Hepatocyte (in vitro differentiated cells): ENCODE measurements around the gene SIM2. TPM values are rescaled to one million over a fixed set of nuclear protein-coding genes. Genes with fewer than 3 reads are reported as not detected.

Source experiments
- DNase-seq: peaks from one replicate; pipeline ENCODE4 v3.0.0-alpha.2; 2016; ENCODE audit warnings: low spot score
- H2AFZ ChIP-seq: fragments of 200-600 bp; sonication (generic); 2 replicates; pipeline ENCODE4 v1.6.0; 2016; ENCODE audit warnings: antibody characterized with exemption, mild to moderate bottlenecking
- H3K27ac ChIP-seq: fragments of 200-600 bp; sonication (generic); 2 replicates; pipeline ENCODE4 v1.5.1; 2016; ENCODE audit warnings: mild to moderate bottlenecking
- H3K27me3 ChIP-seq: fragments of 200-600 bp; sonication (generic); 2 replicates; pipeline ENCODE4 v1.6.1; 2016
- H3K36me3 ChIP-seq: fragments of 200-600 bp; sonication (generic); replicated peaks from 2 replicates; pipeline ENCODE4 v1.5.1; 2016; ENCODE audit warnings: low read depth; ENCODE audit not compliant: insufficient read depth
- H3K4me1 ChIP-seq: fragments of 200-600 bp; sonication (generic); 2 replicates; pipeline ENCODE4 v1.5.1; 2016; ENCODE audit warnings: mild to moderate bottlenecking, moderate library complexity; ENCODE audit not compliant: insufficient read depth
- H3K4me2 ChIP-seq: fragments of 200-600 bp; sonication (generic); 2 replicates; pipeline ENCODE4 v1.6.0; 2016
- H3K4me3 ChIP-seq: fragments of 200-600 bp; sonication (generic); 2 replicates; pipeline ENCODE4 v1.5.1; 2016; ENCODE audit warnings: mild to moderate bottlenecking
- H3K79me2 ChIP-seq: fragments of 200-600 bp; sonication (generic); 2 replicates; pipeline ENCODE4 v1.6.0; 2017; ENCODE audit warnings: mild to moderate bottlenecking
- H3K9me2 ChIP-seq: fragments of 200-600 bp; sonication (generic); replicated peaks from 2 replicates; pipeline ENCODE4 v1.6.0; 2017; ENCODE audit warnings: mild to moderate bottlenecking; ENCODE audit not compliant: insufficient read depth
- H3K9me3 ChIP-seq: fragments of 200-600 bp; sonication (generic); 2 replicates; pipeline ENCODE4 v1.5.1; 2016; ENCODE audit warnings: low read depth, mild to moderate bottlenecking
- H4K20me1 ChIP-seq: fragments of 200-600 bp; sonication (generic); 2 replicates; pipeline ENCODE4 v1.6.0; 2016; ENCODE audit warnings: mild to moderate bottlenecking; ENCODE audit not compliant: insufficient read depth, poor library complexity, severe bottlenecking
- EZH2 ChIP-seq: fragments of 200-600 bp; sonication (generic); IDR thresholded peaks from 2 replicates; pipeline ENCODE4 v1.6.1; 2016; ENCODE audit warnings: antibody characterized with exemption, mild to moderate bottlenecking, borderline replicate concordance
- EZH2phosphoT487 ChIP-seq: fragments of 200-600 bp; sonication (generic); IDR thresholded peaks from one replicate; pipeline ENCODE4 v1.6.1; 2018; ENCODE audit warnings: antibody characterized with exemption, mild to moderate bottlenecking, low read depth, moderate library complexity; ENCODE audit not compliant: unreplicated experiment, severe bottlenecking
- WGBS: methylation state at CpG from one replicate; pipeline ENCODE4 v1.1.6; 2016; ENCODE audit warnings: low lambda C conversion rate; ENCODE audit errors: missing lambda C conversion rate; 5-methylcytosine and 5-hydroxymethylcytosine counted together
- polyA plus RNA-seq: library from polyadenylated mRNA; unstranded; fragments of >200 nt; fragmentation: Nextera tagmentation; extraction: Ambion mirVana; gene quantifications from 2 replicates; pipeline ENCODE4 v1.2.1, GENCODE V29; 2016
- total RNA-seq: library from RNA; depleted of rRNA; stranded (reverse); fragments of >200 nt; gene quantifications from 2 replicates; pipeline ENCODE4 v1.2.3, GENCODE V29; 2014
- TF ChIP-seq, protein P1 (sequence below): fragments of 200-600 bp; sonication (generic); IDR thresholded peaks from 2 replicates; pipeline ENCODE4 v1.5.1; 2016; ENCODE audit warnings: antibody characterized with exemption, mild to moderate bottlenecking; ENCODE audit not compliant: poor library complexity

The SIM2 gene
- total and polyA plus RNA-seq, 2 experiments from 2014 or later, result 0.20 to 0.35 TPM

DNA sequence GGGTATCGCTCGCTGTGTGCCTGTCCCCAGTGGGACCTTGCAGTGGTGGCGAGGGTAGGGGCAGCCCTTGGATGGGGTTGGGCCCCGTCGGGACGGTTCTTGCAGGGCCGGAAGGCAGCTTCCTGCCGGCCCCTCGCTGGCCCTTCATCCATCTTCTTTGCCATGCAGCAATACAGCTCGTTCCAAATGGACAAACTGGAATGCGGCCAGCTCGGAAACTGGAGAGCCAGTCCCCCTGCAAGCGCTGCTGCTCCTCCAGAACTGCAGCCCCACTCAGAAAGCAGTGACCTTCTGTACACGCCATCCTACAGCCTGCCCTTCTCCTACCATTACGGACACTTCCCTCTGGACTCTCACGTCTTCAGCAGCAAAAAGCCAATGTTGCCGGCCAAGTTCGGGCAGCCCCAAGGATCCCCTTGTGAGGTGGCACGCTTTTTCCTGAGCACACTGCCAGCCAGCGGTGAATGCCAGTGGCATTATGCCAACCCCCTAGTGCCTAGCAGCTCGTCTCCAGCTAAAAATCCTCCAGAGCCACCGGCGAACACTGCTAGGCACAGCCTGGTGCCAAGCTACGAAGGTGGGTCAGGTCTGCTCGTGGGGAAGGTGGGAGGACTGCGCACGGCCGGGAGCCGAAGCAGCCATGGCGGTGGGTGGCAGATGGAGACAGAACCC lies 45.8 kb downstream of the SIM2 start:
- no peak for DNase-seq
- TF ChIP-seq, protein P1, sequence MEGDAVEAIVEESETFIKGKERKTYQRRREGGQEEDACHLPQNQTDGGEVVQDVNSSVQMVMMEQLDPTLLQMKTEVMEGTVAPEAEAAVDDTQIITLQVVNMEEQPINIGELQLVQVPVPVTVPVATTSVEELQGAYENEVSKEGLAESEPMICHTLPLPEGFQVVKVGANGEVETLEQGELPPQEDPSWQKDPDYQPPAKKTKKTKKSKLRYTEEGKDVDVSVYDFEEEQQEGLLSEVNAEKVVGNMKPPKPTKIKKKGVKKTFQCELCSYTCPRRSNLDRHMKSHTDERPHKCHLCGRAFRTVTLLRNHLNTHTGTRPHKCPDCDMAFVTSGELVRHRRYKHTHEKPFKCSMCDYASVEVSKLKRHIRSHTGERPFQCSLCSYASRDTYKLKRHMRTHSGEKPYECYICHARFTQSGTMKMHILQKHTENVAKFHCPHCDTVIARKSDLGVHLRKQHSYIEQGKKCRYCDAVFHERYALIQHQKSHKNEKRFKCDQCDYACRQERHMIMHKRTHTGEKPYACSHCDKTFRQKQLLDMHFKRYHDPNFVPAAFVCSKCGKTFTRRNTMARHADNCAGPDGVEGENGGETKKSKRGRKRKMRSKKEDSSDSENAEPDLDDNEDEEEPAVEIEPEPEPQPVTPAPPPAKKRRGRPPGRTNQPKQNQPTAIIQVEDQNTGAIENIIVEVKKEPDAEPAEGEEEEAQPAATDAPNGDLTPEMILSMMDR, result no peak
- no peak for TF ChIP-seq EZH2
- no peak for TF ChIP-seq EZH2phosphoT487
- no peaks in the 10 kb centered on the region for H4K20me1 ChIP-seq
- peaks cover 9% of the 10 kb centered on the region for H3K27me3 ChIP-seq
- H2AFZ ChIP-seq, result no peak overlapping the region
- H3K36me3 ChIP-seq, result no peaks in the 10 kb centered on the region
- H3K4me3 ChIP-seq, result no peak overlapping the region
- no peak overlapping the region for H3K27ac ChIP-seq
- H3K9me3 ChIP-seq, result no peaks in the 10 kb centered on the region
- H3K4me2 ChIP-seq, result no peak overlapping the region
- H3K4me1 ChIP-seq, result no peaks in the 10 kb centered on the region
- H3K9me2 ChIP-seq, result no peaks in the 10 kb centered on the region
- 92% methylated on average over 30 of the region's 30 CpGs for WGBS
- H3K79me2 ChIP-seq, result no peaks in the 10 kb centered on the region

DNA sequence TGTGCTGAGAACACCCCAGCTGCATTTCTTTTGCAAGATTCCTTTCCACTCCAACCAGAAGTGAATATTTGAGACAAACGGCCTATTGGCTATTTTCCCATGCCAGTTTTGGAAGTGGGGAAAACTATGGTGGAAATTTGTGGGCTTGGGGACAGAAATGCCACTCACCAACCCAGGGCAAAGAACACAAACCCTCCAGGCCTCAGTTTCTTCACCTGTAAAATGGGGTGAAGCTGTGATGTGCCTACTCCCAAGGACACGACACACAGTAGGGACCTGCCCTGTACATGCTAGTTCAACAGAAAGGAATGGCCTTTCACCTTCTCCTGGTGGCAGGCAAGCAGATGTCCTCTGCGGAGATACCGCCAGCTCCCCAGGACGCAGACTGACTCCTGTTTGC lies 46.5 kb downstream of the SIM2 start:
- Histone ChIP-seq H3K79me2 (no peaks in the 10 kb centered on the region), H3K4me3 (no peak overlapping the region), H3K9me3 (no peaks in the 10 kb centered on the region), H3K9me2 (no peaks in the 10 kb centered on the region), H2AFZ (no peak overlapping the region), H3K27me3 (peaks cover 9% of the 10 kb centered on the region), H4K20me1 (no peaks in the 10 kb centered on the region), H3K27ac (no peak overlapping the region), H3K4me1 (no peaks in the 10 kb centered on the region), H3K36me3 (no peaks in the 10 kb centered on the region), H3K4me2 (no peak overlapping the region)
- no peak for DNase-seq
- WGBS, result 93% methylated on average over 5 of the region's 5 CpGs
- no peak for TF ChIP-seq EZH2
- TF ChIP-seq, protein P1, result no peak
- TF ChIP-seq EZH2phosphoT487, result no peak

DNA sequence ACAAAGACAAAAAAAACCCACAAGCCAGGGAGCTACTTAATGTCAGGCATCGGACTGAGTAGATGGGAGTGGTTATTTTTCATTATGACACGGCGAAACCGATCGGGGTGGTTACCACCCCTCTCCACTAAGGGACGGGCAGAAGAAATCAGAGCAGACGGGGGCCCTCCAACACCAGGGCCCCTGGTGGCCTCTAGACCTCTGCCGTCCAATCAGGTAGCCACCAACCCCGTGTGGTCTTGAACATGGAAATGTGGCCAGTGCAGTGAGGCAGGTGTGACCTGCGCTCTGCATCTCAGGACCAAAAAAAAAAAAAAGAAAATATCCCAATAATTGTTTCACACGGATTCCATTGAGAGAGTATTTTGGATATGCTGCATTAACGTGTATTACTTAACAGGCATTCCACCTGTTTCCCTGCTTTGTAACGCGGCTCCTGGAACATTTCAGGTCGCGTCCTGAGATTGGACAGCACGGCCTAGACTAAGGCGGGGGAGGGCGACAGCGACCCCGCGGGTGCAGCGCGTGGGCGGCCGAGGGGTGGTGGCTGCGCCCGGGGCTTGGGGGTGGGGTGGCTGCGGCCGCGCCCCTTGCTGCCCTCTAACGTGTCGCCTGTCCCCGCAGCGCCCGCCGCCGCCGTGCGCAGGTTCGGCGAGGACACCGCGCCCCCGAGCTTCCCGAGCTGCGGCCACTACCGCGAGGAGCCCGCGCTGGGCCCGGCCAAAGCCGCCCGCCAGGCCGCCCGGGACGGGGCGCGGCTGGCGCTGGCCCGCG lies 48.3 kb downstream of the SIM2 start:
- H3K9me3 ChIP-seq, result no peaks in the 10 kb centered on the region
- H3K9me2 ChIP-seq, result no peaks in the 10 kb centered on the region
- H3K27ac ChIP-seq, result no peak overlapping the region
- peak overlapping the region; percentile 98 for H3K4me2 ChIP-seq
- TF ChIP-seq EZH2, result no peak
- TF ChIP-seq, protein P1, result no peak
- H3K4me1 ChIP-seq, result no peaks in the 10 kb centered on the region
- H2AFZ ChIP-seq, result peak overlapping the region; percentile 81
- 19% methylated on average over 23 of the region's 62 CpGs for WGBS
- peaks cover 9% of the 10 kb centered on the region for H3K27me3 ChIP-seq
- no peaks in the 10 kb centered on the region for H3K79me2 ChIP-seq
- H3K36me3 ChIP-seq, result no peaks in the 10 kb centered on the region
- H3K4me3 ChIP-seq, result peak overlapping the region; percentile 35
- no peaks in the 10 kb centered on the region for H4K20me1 ChIP-seq
- no peak for DNase-seq
